ENCODE data around the gene CNKSR3.

Gene CNKSR3

GRCh38 chr6:154494592-154495311, 15.7 kb downstream of the CNKSR3 start:
- no peaks in the 10 kb centered on the region for H3K36me3 ChIP-seq (ENCODE audit: insufficient read depth, low read length)
- TF ChIP-seq POLR2AphosphoS5 (IDR thresholded peaks at IDR 0.05; ENCODE audit: borderline replicate concordance, low read depth, low read length), result no peak
- TF ChIP-seq EZH2 (IDR thresholded peaks at IDR 0.05), result no peak
- no peak for TF ChIP-seq FOXP2 (optimal IDR thresholded peaks at IDR 0.05; ENCODE audit: control extremely low read depth, extremely low read length, insufficient read depth)

GRCh38 chr6:154491567-154492470, 18.7 kb downstream of the CNKSR3 start:
- Histone ChIP-seq H3K4me3 (no peak overlapping the region), H3K27ac (no peak overlapping the region), H3K9me3 (ENCODE audit: low read depth, low read length) (no peaks in the 10 kb centered on the region), H3K36me3 (ENCODE audit: insufficient read depth, low read length) (no peaks in the 10 kb centered on the region), H3K9ac (ENCODE audit: insufficient read length) (no peak overlapping the region)
- no peak for DNase-seq (ENCODE audit: low read depth, low spot score)
- TF ChIP-seq POLR2AphosphoS5 (IDR thresholded peaks at IDR 0.05; ENCODE audit: borderline replicate concordance, low read depth, low read length) (no peak), FOXP2 (optimal IDR thresholded peaks at IDR 0.05; ENCODE audit: control extremely low read depth, extremely low read length, insufficient read depth) (no peak), EZH2 (IDR thresholded peaks at IDR 0.05) (no peak)

More at GRCh38 chr6:154494592-154495311, 15.7 kb downstream of the CNKSR3 start:
- Histone ChIP-seq H3K27ac (no peak overlapping the region), H3K4me3 (no peak overlapping the region), H3K9ac (ENCODE audit: insufficient read length) (no peak overlapping the region), H3K9me3 (ENCODE audit: low read depth, low read length) (no peaks in the 10 kb centered on the region)
- DNase-seq (ENCODE audit: low read depth, low spot score), result no peak

- Histone ChIP-seq H3K36me3 (ENCODE audit: insufficient read depth, low read length) (no peaks in the 10 kb centered on the region), H3K27ac (no peak overlapping the region), H3K9me3 (ENCODE audit: low read depth, low read length) (no peaks in the 10 kb centered on the region), H3K9ac (ENCODE audit: insufficient read length) (no peak overlapping the region), H3K4me3 (no peak overlapping the region)
- TF ChIP-seq EZH2 (IDR thresholded peaks at IDR 0.05) (no peak), FOXP2 (optimal IDR thresholded peaks at IDR 0.05; ENCODE audit: control extremely low read depth, extremely low read length, insufficient read depth) (no peak), POLR2AphosphoS5 (IDR thresholded peaks at IDR 0.05; ENCODE audit: borderline replicate concordance, low read depth, low read length) (no peak)
- DNase-seq (ENCODE audit: low read depth, low spot score), result no peak
Measured at GRCh38 chr6:154489822-154490221, 20.7 kb downstream of the CNKSR3 start.

- DNase-seq (ENCODE audit: low read depth, low spot score), result no peak
- TF ChIP-seq EZH2 (IDR thresholded peaks at IDR 0.05) (no peak), POLR2AphosphoS5 (IDR thresholded peaks at IDR 0.05; ENCODE audit: borderline replicate concordance, low read depth, low read length) (no peak), FOXP2 (optimal IDR thresholded peaks at IDR 0.05; ENCODE audit: control extremely low read depth, extremely low read length, insufficient read depth) (no peak)
- H3K4me3 ChIP-seq, result no peak overlapping the region
- no peak overlapping the region for H3K9ac ChIP-seq (ENCODE audit: insufficient read length)
- no peaks in the 10 kb centered on the region for H3K36me3 ChIP-seq (ENCODE audit: insufficient read depth, low read length)
- no peak overlapping the region for H3K27ac ChIP-seq
- no peaks in the 10 kb centered on the region for H3K9me3 ChIP-seq (ENCODE audit: low read depth, low read length)
Measured at GRCh38 chr6:154488802-154489437, 21.6 kb downstream of the CNKSR3 start.

- TF ChIP-seq POLR2AphosphoS5 (IDR thresholded peaks at IDR 0.05; ENCODE audit: borderline replicate concordance, low read depth, low read length) (no peak), FOXP2 (optimal IDR thresholded peaks at IDR 0.05; ENCODE audit: control extremely low read depth, extremely low read length, insufficient read depth) (no peak), EZH2 (IDR thresholded peaks at IDR 0.05) (no peak)
- no peak overlapping the region for H3K4me3 ChIP-seq
- H3K27ac ChIP-seq, result no peak overlapping the region
- H3K9me3 ChIP-seq (ENCODE audit: low read depth, low read length), result no peaks in the 10 kb centered on the region
- no peaks in the 10 kb centered on the region for H3K36me3 ChIP-seq (ENCODE audit: insufficient read depth, low read length)
- no peak for DNase-seq (ENCODE audit: low read depth, low spot score)
- H3K9ac ChIP-seq (ENCODE audit: insufficient read length), result no peak overlapping the region
Measured at GRCh38 chr6:154488248-154488593, 22.3 kb downstream of the CNKSR3 start.

GRCh38 chr6:154487367-154488247, 22.9 kb downstream of the CNKSR3 start:
- TF ChIP-seq FOXP2 (optimal IDR thresholded peaks at IDR 0.05; ENCODE audit: control extremely low read depth, extremely low read length, insufficient read depth) (no peak), POLR2AphosphoS5 (IDR thresholded peaks at IDR 0.05; ENCODE audit: borderline replicate concordance, low read depth, low read length) (no peak), EZH2 (IDR thresholded peaks at IDR 0.05) (no peak)
- Histone ChIP-seq H3K27ac (no peak overlapping the region), H3K9me3 (ENCODE audit: low read depth, low read length) (no peaks in the 10 kb centered on the region), H3K36me3 (ENCODE audit: insufficient read depth, low read length) (no peaks in the 10 kb centered on the region), H3K9ac (ENCODE audit: insufficient read length) (no peak overlapping the region), H3K4me3 (no peak overlapping the region)
- no peak for DNase-seq (ENCODE audit: low read depth, low spot score)

- Histone ChIP-seq H3K9me3 (ENCODE audit: low read depth, low read length) (no peaks in the 10 kb centered on the region), H3K27ac (no peak overlapping the region), H3K4me3 (no peak overlapping the region), H3K36me3 (ENCODE audit: insufficient read depth, low read length) (no peaks in the 10 kb centered on the region), H3K9ac (ENCODE audit: insufficient read length) (no peak overlapping the region)
- no peak for TF ChIP-seq FOXP2 (optimal IDR thresholded peaks at IDR 0.05; ENCODE audit: control extremely low read depth, extremely low read length, insufficient read depth)
- TF ChIP-seq EZH2 (IDR thresholded peaks at IDR 0.05), result no peak
- TF ChIP-seq POLR2AphosphoS5 (IDR thresholded peaks at IDR 0.05; ENCODE audit: borderline replicate concordance, low read depth, low read length), result no peak
- DNase-seq (ENCODE audit: low read depth, low spot score), result no peak
Measured at GRCh38 chr6:154485815-154486214, 24.7 kb downstream of the CNKSR3 start.
